Measurements from ENCODE around the gene PREX1.

PREX1 gene

GRCh38 chr20:48665785-48666184 is 162.0 kb downstream of the PREX1 start:
- no peak for DNase-seq (ENCODE audit: extremely low read depth in 1 of 2, low read depth in 1 of 2)

GRCh38 chr20:48662711-48663110 is 165.1 kb downstream of the PREX1 start:
- no peak for DNase-seq (ENCODE audit: extremely low read depth in 1 of 2, low read depth in 1 of 2)

- DNase-seq (ENCODE audit: extremely low read depth in 1 of 2, low read depth in 1 of 2): no peak
Observed at GRCh38 chr20:48661575-48662455, 166.0 kb downstream of the PREX1 start.

- no peak for DNase-seq (ENCODE audit: extremely low read depth in 1 of 2, low read depth in 1 of 2)
Observed at GRCh38 chr20:48660788-48661187, 167.0 kb downstream of the PREX1 start.

GRCh38 chr20:48659858-48660257 is 167.9 kb downstream of the PREX1 start:
- no peak for DNase-seq (ENCODE audit: extremely low read depth in 1 of 2, low read depth in 1 of 2)

GRCh38 chr20:48658505-48658904 is 169.3 kb downstream of the PREX1 start:
- no peak for DNase-seq (ENCODE audit: extremely low read depth in 1 of 2, low read depth in 1 of 2)

- DNase-seq (ENCODE audit: extremely low read depth in 1 of 2, low read depth in 1 of 2): no peak
Observed at GRCh38 chr20:48658198-48658476, 169.7 kb downstream of the PREX1 start.

GRCh38 chr20:48657426-48658197 is 170.2 kb downstream of the PREX1 start:
- DNase-seq (ENCODE audit: extremely low read depth in 1 of 2, low read depth in 1 of 2): peak; percentile 21 to 37

- no peak for DNase-seq (ENCODE audit: extremely low read depth in 1 of 2, low read depth in 1 of 2)
Observed at GRCh38 chr20:48656661-48657211, 171.1 kb downstream of the PREX1 start.

- DNase-seq (ENCODE audit: extremely low read depth in 1 of 2, low read depth in 1 of 2): no peak
Observed at GRCh38 chr20:48656137-48656536, 171.7 kb downstream of the PREX1 start.

GRCh38 chr20:48653706-48654051 is 174.1 kb downstream of the PREX1 start:
- DNase-seq (ENCODE audit: extremely low read depth in 1 of 2, low read depth in 1 of 2): no peak

- DNase-seq (ENCODE audit: extremely low read depth in 1 of 2, low read depth in 1 of 2): no peak
Observed at GRCh38 chr20:48652961-48653705, 174.7 kb downstream of the PREX1 start.

GRCh38 chr20:48651960-48652359 is 175.8 kb downstream of the PREX1 start:
- no peak for DNase-seq (ENCODE audit: extremely low read depth in 1 of 2, low read depth in 1 of 2)

GRCh38 chr20:48651271-48651670 is 176.5 kb downstream of the PREX1 start:
- DNase-seq (ENCODE audit: extremely low read depth in 1 of 2, low read depth in 1 of 2): no peak

- DNase-seq (ENCODE audit: extremely low read depth in 1 of 2, low read depth in 1 of 2): no peak
Observed at GRCh38 chr20:48649868-48650267, 177.9 kb downstream of the PREX1 start.

- DNase-seq (ENCODE audit: extremely low read depth in 1 of 2, low read depth in 1 of 2): no peak
Observed at GRCh38 chr20:48649104-48649626, 178.6 kb downstream of the PREX1 start.

GRCh38 chr20:48648482-48649051 is 179.2 kb downstream of the PREX1 start:
- no peak for DNase-seq (ENCODE audit: extremely low read depth in 1 of 2, low read depth in 1 of 2)

GRCh38 chr20:48647858-48648257 is 179.9 kb downstream of the PREX1 start:
- no peak for DNase-seq (ENCODE audit: extremely low read depth in 1 of 2, low read depth in 1 of 2)

- no peak for DNase-seq (ENCODE audit: extremely low read depth in 1 of 2, low read depth in 1 of 2)
Observed at GRCh38 chr20:48645666-48646065, 182.1 kb downstream of the PREX1 start.

- DNase-seq (ENCODE audit: extremely low read depth in 1 of 2, low read depth in 1 of 2): no peak
Observed at GRCh38 chr20:48644286-48644828, 183.4 kb downstream of the PREX1 start.
